ENCODE measurements around the gene FXYD1.
"Not testable (repeated sequence)": the region's sequence is repeated elsewhere in the genome, so short reads cannot be mapped to it uniquely, and the experiment has no call there.

The FXYD1 gene

GRCh38 chr19:35125749-35126623 lies 12.6 kb upstream of the FXYD1 start:
- DNase-seq, result no peak

- DNase-seq, result no peak
Measured at GRCh38 chr19:35126624-35126959, 12.0 kb upstream of the FXYD1 start.

GRCh38 chr19:35127871-35128270 lies 10.8 kb upstream of the FXYD1 start:
- DNase-seq, result no peak

- no peak for DNase-seq
Measured at GRCh38 chr19:35128398-35129057, 10.1 kb upstream of the FXYD1 start.

GRCh38 chr19:35129724-35130274 lies 8.8 kb upstream of the FXYD1 start:
- DNase-seq, result not testable (repeated sequence)

GRCh38 chr19:35130761-35131720 lies 7.6 kb upstream of the FXYD1 start:
- DNase-seq, result no peak

- DNase-seq, result no peak
Measured at GRCh38 chr19:35132254-35132653, 6.4 kb upstream of the FXYD1 start.

- DNase-seq, result no peak
Measured at GRCh38 chr19:35133826-35134225, 4.8 kb upstream of the FXYD1 start.

GRCh38 chr19:35134601-35135242 lies 3.9 kb upstream of the FXYD1 start, which contains the start of gene LGI4:
LGI4 (minus strand) TSS chr19:35135059; CDS start chr19:35134680, 379 bp downstream.
- no peak for DNase-seq

GRCh38 chr19:35135389-35135909 lies 3.2 kb upstream of the FXYD1 start:
- DNase-seq, result peak; percentile 69

- DNase-seq, result no peak
Measured at GRCh38 chr19:35136231-35136630, 2.4 kb upstream of the FXYD1 start.

- DNase-seq, result no peak
Measured at GRCh38 chr19:35136977-35137702, 1.5 kb upstream of the FXYD1 start.

GRCh38 chr19:35140207-35140961 lies 1.8 kb downstream of the FXYD1 start:
- DNase-seq, result no peak

- peak; percentile 96 for DNase-seq
Measured at GRCh38 chr19:35140962-35141836, 2.6 kb downstream of the FXYD1 start.

GRCh38 chr19:35141837-35142605 lies 3.4 kb downstream of the FXYD1 start:
- DNase-seq, result no peak

GRCh38 chr19:35142606-35143230 lies 4.1 kb downstream of the FXYD1 start:
- peak; percentile 74 for DNase-seq

GRCh38 chr19:35143231-35143715 lies 4.6 kb downstream of the FXYD1 start, which contains the start of gene FXYD7:
FXYD7 (plus strand) TSS chr19:35143255; CDS start chr19:35143334, 79 bp downstream.
- DNase-seq, result peak; percentile 28

- no peak for DNase-seq
Measured at GRCh38 chr19:35143818-35144217, 5.2 kb downstream of the FXYD1 start.

Data from activated CD8-positive, alpha-beta memory T cell treated with anti-CD3 and anti-CD28 coated beads, Interleukin-2, amount 50 U/mL, for 4 hours (primary cell).